Naive thymus-derived CD4-positive, alpha-beta T cell (primary cell): ENCODE data around the gene SLC9A1. TPM values are rescaled to one million over a fixed set of nuclear protein-coding genes. Genes with fewer than 3 reads are reported as not detected.

Experiments
- ATAC-seq: fragments of 150-1000 bp; cut with Tn5 transposase; 2 replicates; pipeline ENCODE4 v1.10.0; 2021; ENCODE audit warnings: mild to moderate bottlenecking, moderate library complexity
- CTCF ChIA-PET: fragments of 350-600 bp; sonication (Branson Sonifier 250); formaldehyde crosslinking; loops from one replicate; lab custom pipeline; 2021; ENCODE audit warnings: antibody characterized with exemption; lab: Charles Lee
- POLR2A ChIA-PET: fragments of 350-600 bp; sonication (Branson Sonifier 250); formaldehyde crosslinking; loops from one replicate; lab custom pipeline; 2021; ENCODE audit warnings: antibody characterized with exemption, inconsistent platforms; lab: Charles Lee
- DNase-seq, 9 donors: peaks; one replicate each; pipeline versions ENCODE4 v3.0.0 to v3.0.0-alpha.2; 2020 to 2022; ENCODE audit warnings: mixed read lengths in 1 of 9
- H3K27ac ChIP-seq: one replicate; pipeline ENCODE4 v1.7.0; 2013; ENCODE audit warnings: mild to moderate bottlenecking, low read depth, low read length, moderate library complexity
- H3K27me3 ChIP-seq, 2 donors: one replicate each; pipeline ENCODE4 v1.7.0; 2013; ENCODE audit warnings: low read length in 2 of 2, mild to moderate bottlenecking in 2 of 2, moderate library complexity in 2 of 2; ENCODE audit not compliant: control insufficient read depth in 2 of 2, insufficient read depth in 2 of 2
- H3K36me3 ChIP-seq, 3 experiments: 1 replicate in 2 of 3; 2 replicates in 1 of 3; pipeline ENCODE4 v1.7.0; 2013; ENCODE audit warnings: low read length in 3 of 3, mild to moderate bottlenecking in 3 of 3, moderate library complexity in 1 of 3; ENCODE audit not compliant: insufficient read depth in 3 of 3, control insufficient read depth in 2 of 3
- H3K4me1 ChIP-seq, 2 donors: one replicate each; pipeline ENCODE4 v1.7.0; 2013; ENCODE audit warnings: low read length in 2 of 2, mild to moderate bottlenecking in 2 of 2, moderate library complexity in 1 of 2; ENCODE audit not compliant: control insufficient read depth in 2 of 2, insufficient read depth in 2 of 2
- H3K4me3 ChIP-seq: 2 replicates; pipeline ENCODE4 v1.7.0; 2013; ENCODE audit warnings: mild to moderate bottlenecking, low read length
- H3K9me3 ChIP-seq, 3 experiments: 1 replicate in 2 of 3; 2 replicates in 1 of 3; pipeline ENCODE4 v1.7.0; 2013; ENCODE audit warnings: low read length in 3 of 3; ENCODE audit not compliant: control insufficient read depth in 2 of 3
- H3K27ac Mint-ChIP-seq, 9 donors: one replicate each; pipeline ENCODE4 v1.8.0; 2020 to 2022; ENCODE audit warnings: mixed read lengths in 9 of 9, mild to moderate bottlenecking in 8 of 9, moderate library complexity in 5 of 9, inconsistent platforms in 2 of 9
- H3K27me3 Mint-ChIP-seq, 5 donors: one replicate each; pipeline ENCODE4 v1.8.0; 2021 to 2022; ENCODE audit warnings: mixed read lengths in 5 of 5, mild to moderate bottlenecking in 1 of 5
- H3K36me3 Mint-ChIP-seq, 5 donors: one replicate each; pipeline ENCODE4 v1.8.0; 2020 to 2022; ENCODE audit warnings: mixed read lengths in 5 of 5, mild to moderate bottlenecking in 3 of 5, inconsistent platforms in 1 of 5
- H3K4me1 Mint-ChIP-seq, 7 donors: one replicate each; pipeline ENCODE4 v1.8.0; 2020 to 2022; ENCODE audit warnings: mixed read lengths in 7 of 7, mild to moderate bottlenecking in 3 of 7, inconsistent platforms in 1 of 7
- H3K4me3 Mint-ChIP-seq, 10 donors: one replicate each; pipeline ENCODE4 v1.8.0; 2020 to 2022; ENCODE audit warnings: mild to moderate bottlenecking in 10 of 10, mixed read lengths in 10 of 10, moderate library complexity in 6 of 10, inconsistent platforms in 2 of 10
- H3K9me3 Mint-ChIP-seq, 11 donors: one replicate each; pipeline ENCODE4 v1.8.0; 2020 to 2022; ENCODE audit warnings: mixed read lengths in 11 of 11, mild to moderate bottlenecking in 4 of 11, inconsistent platforms in 1 of 11, moderate library complexity in 1 of 11
- intact Hi-C, 2 donors: fragments of 100-400 bp; cut with micrococcal nuclease; formaldehyde crosslinking; loops; one replicate each; pipeline ENCODE4 v1.15.1; 2023
- polyA plus RNA-seq, 2 donors: library from polyadenylated mRNA; unstranded; fragments of 300-500 nt; fragmentation: Illumina TruSeq; gene quantifications; one replicate each; pipeline ENCODE4 v1.2.3, GENCODE V29; 2021
- total RNA-seq, 6 experiments: library from RNA in 5 of 6; stranded (reverse) in 5 of 6; gene quantifications; 1 replicate in 5 of 6; 2 replicates in 1 of 6; pipeline ENCODE4 v1.2.3 and lab custom pipeline; 2021 to 2026

Gene SLC9A1
- total and polyA plus RNA-seq, 7 experiments from 2014 or later: 7.1 to 25.7 (median 18.2) TPM

DNA sequence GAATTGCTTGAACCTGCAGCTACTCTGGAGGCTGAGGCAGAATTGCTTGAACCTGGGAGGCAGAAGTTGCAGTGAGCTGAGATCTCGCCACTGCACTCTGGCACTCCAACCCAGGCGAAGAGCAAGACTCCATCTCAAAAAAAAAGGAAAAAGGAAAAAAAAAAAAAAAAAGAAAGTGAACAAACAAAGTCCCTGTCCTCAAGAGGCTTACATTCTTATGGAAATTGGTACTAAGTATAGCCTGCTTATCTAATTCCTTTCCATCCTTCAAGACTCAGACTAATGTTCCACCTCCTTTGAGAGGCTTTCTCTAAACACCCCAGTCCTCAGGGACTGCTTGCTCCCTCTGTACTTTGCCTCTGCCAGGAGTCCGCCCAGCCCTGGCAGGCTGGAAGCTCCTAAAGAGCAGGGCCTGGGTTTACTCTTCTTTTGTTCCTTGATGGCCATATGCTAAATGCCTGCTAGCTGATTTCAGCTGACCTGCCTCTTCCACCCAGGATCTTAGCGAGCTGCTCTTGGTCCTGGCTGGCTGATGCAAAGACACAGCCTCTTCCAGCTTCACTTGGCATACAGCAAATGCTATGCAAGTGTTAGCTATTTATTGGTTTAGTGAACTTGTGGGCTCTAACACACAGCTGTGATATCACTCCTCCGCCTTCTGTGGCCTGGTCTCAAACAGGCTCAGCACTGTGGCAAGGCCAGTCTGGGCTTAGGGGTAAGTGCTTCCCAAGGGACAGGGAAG lies 9.8 kb downstream of the SLC9A1 start:
- Histone ChIP-seq H3K4me3 (no peak overlapping the region), H3K36me3 (peaks cover 0 to 4% (median 0%) of the 10 kb centered on the region in 3 experiments), H3K9me3 (no peaks in the 10 kb centered on the region), H3K4me1 (peaks cover 0 to 25% of the 10 kb centered on the region in 2 donors), H3K27ac (no peak overlapping the region), H3K27me3 (no peaks in the 10 kb centered on the region)
- Mint-ChIP-seq H3K4me3 (no peak overlapping the region), H3K4me1 (peaks cover 42 to 79% (median 61%) of the 10 kb centered on the region in 7 donors), H3K9me3 (no peaks in the 10 kb centered on the region), H3K27ac (peak overlapping the region in 3 of 9 donors; percentile 15 to 87 (median 36)), H3K27me3 (no peaks in the 10 kb centered on the region), H3K36me3 (peaks cover 0 to 10% (median 6%) of the 10 kb centered on the region in 5 donors)
- intact Hi-C loops: no loop called here
- DNase-seq: no peak
- CTCF ChIA-PET: interaction anchor here (0.9 to 2.1 kb wide), 3 partner anchors 9 to 17 kb away, joined by 3 to 9 read pairs (median 6); partner anchors contain the start of gene SLC9A1
- POLR2A ChIA-PET: interaction anchor here (1.5 to 14.4 kb wide), 3 partner anchors 6 to 32 kb away, joined by 3 to 202 read pairs (median 4); partner anchors contain the start of gene SLC9A1
- ATAC-seq: no peak

DNA sequence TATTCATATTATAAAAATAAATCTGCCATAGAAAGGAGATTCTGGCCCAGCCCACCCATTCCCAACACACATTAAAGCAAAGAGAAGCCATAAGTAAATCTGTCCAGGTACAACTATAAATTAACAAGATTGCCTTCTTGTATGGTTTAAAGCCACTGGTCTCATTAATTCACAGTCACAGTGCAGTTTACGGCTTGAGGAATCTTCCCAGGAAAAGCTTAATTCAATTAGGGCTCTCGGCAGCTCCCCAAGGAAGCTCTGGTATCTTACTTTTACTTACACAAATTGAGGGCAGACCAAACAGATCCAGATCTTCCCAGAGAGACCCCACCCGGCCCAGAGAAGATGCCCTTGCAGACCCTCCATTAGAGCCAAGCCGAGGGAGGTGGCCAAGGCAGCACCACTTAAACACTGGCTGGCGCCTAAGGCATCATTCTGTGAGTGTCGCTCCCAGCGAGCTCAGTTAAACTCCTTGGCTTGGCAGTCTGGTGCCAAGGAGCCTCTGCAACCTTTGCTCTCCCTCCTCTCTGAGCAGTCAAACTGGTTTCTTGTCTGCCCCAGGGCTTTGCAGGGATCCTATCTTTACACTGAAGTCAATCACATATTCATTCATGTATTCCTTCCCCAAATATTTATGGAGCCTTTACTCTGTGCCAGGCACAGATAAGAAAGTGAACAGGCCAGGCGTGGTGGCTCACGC lies 10.7 kb downstream of the SLC9A1 start:
- H3K9me3 Mint-ChIP-seq: no peaks in the 10 kb centered on the region
- Histone ChIP-seq H3K27ac (no peak overlapping the region), H3K4me3 (no peak overlapping the region), H3K4me1 (peaks cover 0 to 25% of the 10 kb centered on the region in 2 donors), H3K9me3 (no peaks in the 10 kb centered on the region), H3K27me3 (no peaks in the 10 kb centered on the region), H3K36me3 (peaks cover 0 to 4% (median 0%) of the 10 kb centered on the region in 3 experiments)
- no peak for ATAC-seq
- no peak overlapping the region for H3K4me3 Mint-ChIP-seq
- H3K4me1 Mint-ChIP-seq: peaks cover 38 to 79% (median 61%) of the 10 kb centered on the region in 7 donors
- H3K27me3 Mint-ChIP-seq: no peaks in the 10 kb centered on the region
- ChIA-PET POLR2A (interaction anchor here (0.8 to 14.4 kb wide), 2 partner anchors 7 to 33 kb away, joined by 3 to 202 read pairs; partner anchors contain the start of gene SLC9A1), CTCF (interaction anchor here (2.1 to 3.1 kb wide), 2 partner anchors 11 kb away, joined by 9 to 18 read pairs; partner anchors contain the start of gene SLC9A1)
- intact Hi-C loops: no loop called here
- peak overlapping the region in 6 of 9 donors; percentile 14 to 88 (median 71) for H3K27ac Mint-ChIP-seq
- H3K36me3 Mint-ChIP-seq: peaks cover 0 to 10% (median 6%) of the 10 kb centered on the region in 5 donors
- no peak for DNase-seq

DNA sequence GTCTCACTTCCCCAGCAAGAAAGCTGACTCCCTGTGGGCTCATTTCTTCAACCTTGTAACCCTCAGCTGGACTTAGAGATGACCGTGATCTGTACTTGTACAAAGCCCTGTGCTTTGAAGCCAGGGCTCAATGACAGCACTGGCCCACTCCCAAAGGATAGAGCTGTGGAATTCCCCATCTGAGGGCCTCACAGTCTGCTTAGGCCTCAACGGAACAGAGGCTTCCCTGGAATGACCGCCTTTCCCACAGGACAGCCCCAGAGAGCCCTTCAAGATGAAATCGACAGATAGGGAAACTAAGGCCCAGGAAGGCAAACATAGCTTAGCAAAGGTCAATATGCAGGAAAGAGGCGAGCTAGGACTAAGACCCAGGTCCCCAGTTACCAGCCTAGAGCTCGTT lies 11.5 kb downstream of the SLC9A1 start:
- peaks cover 0 to 1% (median 0%) of the 10 kb centered on the region in 11 donors for H3K9me3 Mint-ChIP-seq
- no peak overlapping the region for H3K4me3 ChIP-seq
- peaks cover 0 to 10% (median 4%) of the 10 kb centered on the region in 5 donors for H3K36me3 Mint-ChIP-seq
- intact Hi-C loops: no loop called here
- H3K27ac ChIP-seq: peak overlapping the region; percentile 60
- no peaks in the 10 kb centered on the region for H3K9me3 ChIP-seq
- H3K4me3 Mint-ChIP-seq: peak overlapping the region in 6 of 10 donors; percentile 20 to 66 (median 61)
- peaks cover 0 to 25% of the 10 kb centered on the region in 2 donors for H3K4me1 ChIP-seq
- POLR2A ChIA-PET: interaction anchor here (0.6 to 14.4 kb wide), 6 partner anchors 8 to 259 kb away, joined by 3 to 202 read pairs (median 3); partner anchors contain the start of gene SLC9A1
- H3K27me3 Mint-ChIP-seq: no peaks in the 10 kb centered on the region
- ATAC-seq (no peak), DNase-seq (no peak)
- CTCF ChIA-PET: interaction anchor here (0.7 to 3.1 kb wide), 3 partner anchors 11 to 151 kb away, joined by 3 to 18 read pairs (median 3); partner anchors contain the start of gene SLC9A1
- peaks cover 0 to 4% (median 0%) of the 10 kb centered on the region in 3 experiments for H3K36me3 ChIP-seq
- H3K4me1 Mint-ChIP-seq: peaks cover 38 to 79% (median 59%) of the 10 kb centered on the region in 7 donors
- H3K27me3 ChIP-seq: no peaks in the 10 kb centered on the region
- H3K27ac Mint-ChIP-seq: peak overlapping the region; percentile 38 to 99 (median 93)

DNA sequence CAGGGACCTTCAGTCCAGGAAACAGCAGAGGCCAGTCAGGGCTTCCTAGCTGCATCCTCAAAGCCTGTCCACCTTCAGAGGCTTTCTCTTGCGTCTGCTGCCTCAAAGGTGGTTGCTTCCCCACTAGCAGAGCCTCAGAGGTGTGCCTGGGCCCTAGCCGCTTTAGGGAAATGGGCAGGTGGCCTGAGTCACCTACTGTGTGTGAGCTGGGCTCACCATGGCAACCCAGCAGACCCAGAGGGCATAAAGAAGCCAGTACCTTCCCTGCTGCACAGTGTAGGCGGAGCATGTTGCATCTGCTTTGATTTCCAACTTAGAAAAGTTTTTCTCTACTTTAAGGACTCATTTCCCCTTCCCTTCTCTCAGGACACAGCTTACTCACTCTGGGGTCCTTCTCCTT lies 12.5 kb downstream of the SLC9A1 start:
- peak overlapping the region; percentile 60 for H3K27ac ChIP-seq
- Mint-ChIP-seq H3K27ac (peak overlapping the region; percentile 25 to 99 (median 93)), H3K4me1 (peaks cover 44 to 83% (median 64%) of the 10 kb centered on the region in 7 donors), H3K9me3 (peaks cover 0 to 2% (median 0%) of the 10 kb centered on the region in 11 donors), H3K27me3 (no peaks in the 10 kb centered on the region), H3K4me3 (peak overlapping the region in 7 of 10 donors; percentile 42 to 78 (median 62)), H3K36me3 (peaks cover 0 to 10% (median 3%) of the 10 kb centered on the region in 5 donors)
- H3K9me3 ChIP-seq: no peaks in the 10 kb centered on the region
- no peaks in the 10 kb centered on the region for H3K27me3 ChIP-seq
- CTCF ChIA-PET: interaction anchor here (1.6 to 3.1 kb wide), 2 partner anchors 12 to 31 kb away, joined by 3 to 18 read pairs; partner anchors contain the start of gene SLC9A1
- POLR2A ChIA-PET: interaction anchor here (0.6 to 14.4 kb wide), 4 partner anchors 9 to 183 kb away, joined by 3 to 202 read pairs (median 6); partner anchors contain the start of gene SLC9A1
- peak in 3 of 9 donors; percentile 10 to 32 (median 15) for DNase-seq
- H3K4me3 ChIP-seq: no peak overlapping the region
- peak; percentile 63 for ATAC-seq
- intact Hi-C loops: no loop called here
- H3K4me1 ChIP-seq: peaks cover 5 to 30% of the 10 kb centered on the region in 2 donors
- peaks cover 0 to 4% (median 0%) of the 10 kb centered on the region in 3 experiments for H3K36me3 ChIP-seq

GRCh38 chr1:27141266-27142003 lies 13.5 kb downstream of the SLC9A1 start:
- intact Hi-C loops: no loop called here
- no peak overlapping the region for H3K4me3 ChIP-seq
- no peaks in the 10 kb centered on the region for H3K9me3 ChIP-seq
- no peaks in the 10 kb centered on the region for H3K27me3 Mint-ChIP-seq
- H3K4me1 ChIP-seq: peaks cover 15 to 40% of the 10 kb centered on the region in 2 donors
- H3K27me3 ChIP-seq: no peaks in the 10 kb centered on the region
- peaks cover 0 to 16% (median 3%) of the 10 kb centered on the region in 5 donors for H3K36me3 Mint-ChIP-seq
- peaks cover 0 to 2% (median 0%) of the 10 kb centered on the region in 11 donors for H3K9me3 Mint-ChIP-seq
- H3K4me3 Mint-ChIP-seq: peak overlapping the region in 4 of 10 donors; percentile 7 to 62 (median 35)
- DNase-seq (no peak), ATAC-seq (no peak)
- H3K4me1 Mint-ChIP-seq: peaks cover 54 to 92% (median 74%) of the 10 kb centered on the region in 7 donors
- POLR2A ChIA-PET: interaction anchor here (0.8 to 14.4 kb wide), 4 partner anchors 10 to 153 kb away, joined by 3 to 202 read pairs (median 8); partner anchors contain the start of gene SLC9A1
- peak overlapping the region; percentile 60 for H3K27ac ChIP-seq
- peaks cover 0 to 4% (median 0%) of the 10 kb centered on the region in 3 experiments for H3K36me3 ChIP-seq
- CTCF ChIA-PET: interaction anchor here (0.6 to 3.1 kb wide), 4 partner anchors 13 to 105 kb away, joined by 3 to 18 read pairs (median 6); partner anchors contain the start of gene SLC9A1
- H3K27ac Mint-ChIP-seq: peak overlapping the region in 8 of 9 donors; percentile 86 to 99 (median 93)
